Thyroid gland (tissue), 4 donors: Measurements from ENCODE around the gene SMIM36. TPM values are rescaled to one million over a fixed set of nuclear protein-coding genes. Genes with fewer than 3 reads are reported as not detected.

Experiments used
- DNase-seq, 2 donors: peaks; one replicate each; pipeline ENCODE4 v3.0.0-alpha.2; 2019
- H3K27ac ChIP-seq, 3 donors: fragments of 200-600 bp; sonication (generic); 1 replicate in 2 of 3; 2 replicates in 1 of 3; pipeline ENCODE4 v1.5.1; 2016 to 2019; ENCODE audit warnings: mild to moderate bottlenecking in 1 of 3, moderate library complexity in 1 of 3
- H3K27me3 ChIP-seq: fragments of 200-600 bp; sonication (generic); one replicate; pipeline ENCODE4 v1.5.1; 2019
- H3K36me3 ChIP-seq, 2 donors: fragments of 200-600 bp; sonication (generic); one replicate each; pipeline ENCODE4 v1.5.1; 2016 to 2019
- H3K4me1 ChIP-seq, 2 donors: fragments of 200-600 bp; sonication (generic); one replicate each; pipeline ENCODE4 v1.5.1; 2017 to 2019
- H3K4me3 ChIP-seq, 3 donors: fragments of 200-600 bp; sonication (generic); replicated peaks in 1 of 3; 1 replicate in 2 of 3; 2 replicates in 1 of 3; pipeline ENCODE4 v1.5.1; 2016; ENCODE audit warnings: mild to moderate bottlenecking in 1 of 3
- H3K9me3 ChIP-seq: fragments of 200-600 bp; sonication (generic); one replicate; pipeline ENCODE4 v1.5.1; 2017
- POLR2A ChIP-seq, 2 donors: fragments of 450-650 bp; IDR thresholded peaks; one replicate each; pipeline ENCODE4 v1.6.1; 2017; ENCODE audit warnings: antibody characterized with exemption in 2 of 2, mild to moderate bottlenecking in 2 of 2, moderate library complexity in 1 of 2
- WGBS, 2 donors: methylation state at CpG; one replicate each; pipeline ENCODE4 v1.1.5; 2017; 5-methylcytosine and 5-hydroxymethylcytosine counted together
- intact Hi-C: fragments of 100-400 bp; cut with DNase I; formaldehyde crosslinking; loops from one replicate; pipeline ENCODE4 v1.15.1; 2023
- total RNA-seq, 4 donors: library from RNA; depleted of rRNA; stranded (reverse); fragments of >200 nt; gene quantifications; one replicate each; pipeline ENCODE4 v1.2.3, GENCODE V29; 2016
- TF ChIP-seq, protein P1 (sequence below), 6 experiments: fragments of 200-600 bp in 3 of 6; fragments of 450-650 bp in 3 of 6; sonication (generic) in 3 of 6; IDR thresholded peaks; one replicate each; pipeline ENCODE4 v1.5.1; 2016 to 2019; ENCODE audit warnings: antibody characterized with exemption in 6 of 6, mild to moderate bottlenecking in 2 of 6, inconsistent platforms in 1 of 6, moderate library complexity in 1 of 6

SMIM36 gene
- total RNA-seq, 4 donors from 2014 or later: not detected

DNA sequence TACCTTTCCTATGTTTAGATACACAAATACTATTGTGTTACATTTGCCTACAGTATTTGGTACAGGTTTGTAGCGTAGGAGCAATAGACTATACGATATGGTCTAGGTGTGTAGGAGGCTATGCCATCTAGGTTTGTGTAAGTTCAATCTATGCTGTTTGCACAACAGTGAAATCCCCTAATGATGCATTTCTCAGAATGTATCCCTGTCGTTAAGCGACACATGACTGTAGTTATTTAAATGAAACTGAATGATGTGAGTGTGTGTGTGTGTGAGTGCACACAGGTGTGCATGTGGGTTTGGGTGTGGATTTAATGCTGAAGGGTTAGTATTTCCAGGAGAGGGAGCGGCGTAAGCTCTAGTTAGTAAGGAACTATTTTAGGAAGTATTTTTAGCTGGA is 34.6 kb upstream of the SMIM36 start:
- 80 to 85% methylated on average over 6 of the region's 6 CpGs for WGBS, 2 donors
- TF ChIP-seq POLR2A (IDR thresholded peaks at IDR 0.05): no peak
- TF ChIP-seq, protein P1, sequence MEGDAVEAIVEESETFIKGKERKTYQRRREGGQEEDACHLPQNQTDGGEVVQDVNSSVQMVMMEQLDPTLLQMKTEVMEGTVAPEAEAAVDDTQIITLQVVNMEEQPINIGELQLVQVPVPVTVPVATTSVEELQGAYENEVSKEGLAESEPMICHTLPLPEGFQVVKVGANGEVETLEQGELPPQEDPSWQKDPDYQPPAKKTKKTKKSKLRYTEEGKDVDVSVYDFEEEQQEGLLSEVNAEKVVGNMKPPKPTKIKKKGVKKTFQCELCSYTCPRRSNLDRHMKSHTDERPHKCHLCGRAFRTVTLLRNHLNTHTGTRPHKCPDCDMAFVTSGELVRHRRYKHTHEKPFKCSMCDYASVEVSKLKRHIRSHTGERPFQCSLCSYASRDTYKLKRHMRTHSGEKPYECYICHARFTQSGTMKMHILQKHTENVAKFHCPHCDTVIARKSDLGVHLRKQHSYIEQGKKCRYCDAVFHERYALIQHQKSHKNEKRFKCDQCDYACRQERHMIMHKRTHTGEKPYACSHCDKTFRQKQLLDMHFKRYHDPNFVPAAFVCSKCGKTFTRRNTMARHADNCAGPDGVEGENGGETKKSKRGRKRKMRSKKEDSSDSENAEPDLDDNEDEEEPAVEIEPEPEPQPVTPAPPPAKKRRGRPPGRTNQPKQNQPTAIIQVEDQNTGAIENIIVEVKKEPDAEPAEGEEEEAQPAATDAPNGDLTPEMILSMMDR (IDR thresholded peaks at IDR 0.05): no peak
- Histone ChIP-seq H3K4me3 (no peak overlapping the region), H3K27me3 (no peaks in the 10 kb centered on the region), H3K4me1 (no peaks in the 10 kb centered on the region), H3K36me3 (no peaks in the 10 kb centered on the region), H3K27ac (no peak overlapping the region), H3K9me3 (no peaks in the 10 kb centered on the region)
- DNase-seq: no peak
- intact Hi-C loops: no loop called here

GRCh38 chr17:55543709-55544108 is 32.5 kb upstream of the SMIM36 start:
- TF ChIP-seq POLR2A (IDR thresholded peaks at IDR 0.05): no peak
- TF ChIP-seq, protein P1 (IDR thresholded peaks at IDR 0.05): no peak
- DNase-seq: no peak
- H3K36me3 ChIP-seq: no peaks in the 10 kb centered on the region
- no peaks in the 10 kb centered on the region for H3K27me3 ChIP-seq
- no peak overlapping the region for H3K4me3 ChIP-seq
- H3K27ac ChIP-seq: no peak overlapping the region
- no peaks in the 10 kb centered on the region for H3K4me1 ChIP-seq
- intact Hi-C loops: no loop called here
- no peaks in the 10 kb centered on the region for H3K9me3 ChIP-seq

GRCh38 chr17:55540414-55541091 is 29.3 kb upstream of the SMIM36 start:
- intact Hi-C loops: no loop called here
- TF ChIP-seq, protein P1 (IDR thresholded peaks at IDR 0.05): no peak
- TF ChIP-seq POLR2A (IDR thresholded peaks at IDR 0.05): no peak
- no peaks in the 10 kb centered on the region for H3K36me3 ChIP-seq
- H3K27ac ChIP-seq: no peak overlapping the region
- no peak overlapping the region for H3K4me3 ChIP-seq
- H3K4me1 ChIP-seq: no peaks in the 10 kb centered on the region
- H3K9me3 ChIP-seq: no peaks in the 10 kb centered on the region
- WGBS, 2 donors: 62 to 64% methylated on average over 4 of the region's 4 CpGs
- no peaks in the 10 kb centered on the region for H3K27me3 ChIP-seq
- no peak for DNase-seq

DNA sequence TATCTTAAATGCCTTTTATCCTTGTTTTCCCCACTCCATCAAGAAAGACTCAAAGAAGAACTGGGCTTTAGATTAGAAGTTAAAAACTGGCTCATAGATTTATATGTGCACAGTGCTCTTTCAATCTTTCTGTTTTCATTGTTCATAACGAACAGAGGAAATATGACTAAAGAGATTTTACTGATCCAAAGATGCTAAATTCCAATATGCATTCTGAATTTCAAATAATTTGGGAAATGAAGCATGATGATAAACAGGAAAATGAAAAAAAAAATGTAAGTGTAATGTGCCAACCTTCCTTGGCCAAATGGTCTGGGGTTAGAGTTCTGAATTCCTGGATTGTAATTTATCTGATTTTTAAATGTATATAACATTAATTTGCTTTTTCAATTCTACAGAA is 25.0 kb upstream of the SMIM36 start:
- DNase-seq: no peak
- intact Hi-C loops: no loop called here
- Histone ChIP-seq H3K27ac (no peak overlapping the region), H3K27me3 (no peaks in the 10 kb centered on the region), H3K4me3 (no peak overlapping the region), H3K36me3 (no peaks in the 10 kb centered on the region), H3K9me3 (no peaks in the 10 kb centered on the region), H3K4me1 (no peaks in the 10 kb centered on the region)
- WGBS, 2 donors: 77 to 97% methylated on average over 1 of the region's 1 CpG
- TF ChIP-seq, protein P1 (IDR thresholded peaks at IDR 0.05): no peak
- no peak for TF ChIP-seq POLR2A (IDR thresholded peaks at IDR 0.05)

GRCh38 chr17:55533608-55534007 is 22.4 kb upstream of the SMIM36 start:
- TF ChIP-seq POLR2A (IDR thresholded peaks at IDR 0.05): no peak
- TF ChIP-seq, protein P1 (IDR thresholded peaks at IDR 0.05): no peak
- intact Hi-C loops: no loop called here
- DNase-seq: no peak
- H3K36me3 ChIP-seq: no peaks in the 10 kb centered on the region
- H3K4me1 ChIP-seq: no peaks in the 10 kb centered on the region
- no peak overlapping the region for H3K4me3 ChIP-seq
- no peaks in the 10 kb centered on the region for H3K27me3 ChIP-seq
- H3K9me3 ChIP-seq: no peaks in the 10 kb centered on the region
- H3K27ac ChIP-seq: no peak overlapping the region
